Measurements from ENCODE around the gene FXN.

DNA sequence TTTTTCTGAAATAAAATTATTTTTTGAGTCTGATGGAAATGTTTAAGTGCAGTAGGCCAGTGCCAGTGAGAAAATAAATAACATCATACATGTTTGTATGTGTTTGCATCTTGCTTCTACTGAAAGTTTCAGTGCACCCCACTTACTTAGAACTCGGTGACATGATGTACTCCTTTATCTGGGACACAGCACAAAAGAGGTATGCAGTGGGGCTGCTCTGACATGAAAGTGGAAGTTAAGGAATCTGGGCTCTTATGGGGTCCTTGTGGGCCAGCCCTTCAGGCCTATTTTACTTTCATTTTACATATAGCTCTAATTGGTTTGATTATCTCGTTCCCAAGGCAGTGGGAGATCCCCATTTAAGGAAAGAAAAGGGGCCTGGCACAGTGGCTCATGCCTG, 39.2 kb downstream of the FXN start:
- TF ChIP-seq POLR2A (IDR thresholded peaks at IDR 0.05): no peak
- no peak for TF ChIP-seq POLR2AphosphoS5 (IDR thresholded peaks at IDR 0.05)
- no peak for TF ChIP-seq CTCF (IDR thresholded peaks at IDR 0.05)

All from breast epithelium (tissue), 3 donors.